NCI-H2171 treated with DMSO at 0.1 percent for 48 hours (cell line): Measurements from ENCODE around the gene CCDC18.
"Not testable (repeated sequence)": the region's sequence is repeated elsewhere in the genome, so short reads cannot be mapped to it uniquely, and the experiment has no call there.

Source experiments
- DNase-seq: peaks from one replicate; lab custom pipeline; 2025; lab: John Stamatoyannopoulos, UW

Gene CCDC18

GRCh38 chr1:93180723-93181613 lies at the start of gene CCDC18:
TSS of gene CCDC18 (plus strand) at chr1:93180724. CDS start at chr1:93183362, 2,638 bp downstream.
- DNase-seq, result peak; percentile 45

- DNase-seq, result no peak
These were observed 47.9 kb upstream of the CCDC18 start for GRCh38 chr1:93132638-93133037.

- DNase-seq, result no peak
These were observed 44.1 kb upstream of the CCDC18 start for GRCh38 chr1:93136445-93136844.

- no peak for DNase-seq
These were observed 42.8 kb upstream of the CCDC18 start for GRCh38 chr1:93137604-93138292.

- DNase-seq, result no peak
These were observed 40.4 kb upstream of the CCDC18 start for GRCh38 chr1:93140106-93140505.

DNA sequence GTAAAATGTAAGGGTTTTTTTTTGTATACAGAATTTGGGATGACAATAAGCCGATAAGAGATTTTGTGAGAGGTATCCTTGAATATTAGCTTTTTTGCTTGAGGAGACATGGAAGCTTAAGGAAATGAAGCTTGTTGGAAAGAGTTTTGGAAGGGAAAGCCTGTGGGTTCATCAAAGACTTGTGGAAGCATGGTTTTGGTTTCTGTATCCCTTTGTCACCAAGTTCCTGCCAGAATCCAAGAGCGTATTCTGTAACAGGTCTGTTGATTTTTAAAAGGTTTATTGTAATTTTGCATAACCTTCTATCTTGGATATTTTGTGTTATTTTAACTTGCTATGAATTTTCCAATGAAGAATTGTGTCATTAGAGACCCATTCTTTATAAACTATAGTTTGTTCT lies 38.4 kb upstream of the CCDC18 start:
- no peak for DNase-seq

GRCh38 chr1:93143136-93143535 lies 37.4 kb upstream of the CCDC18 start:
- no peak for DNase-seq

DNA sequence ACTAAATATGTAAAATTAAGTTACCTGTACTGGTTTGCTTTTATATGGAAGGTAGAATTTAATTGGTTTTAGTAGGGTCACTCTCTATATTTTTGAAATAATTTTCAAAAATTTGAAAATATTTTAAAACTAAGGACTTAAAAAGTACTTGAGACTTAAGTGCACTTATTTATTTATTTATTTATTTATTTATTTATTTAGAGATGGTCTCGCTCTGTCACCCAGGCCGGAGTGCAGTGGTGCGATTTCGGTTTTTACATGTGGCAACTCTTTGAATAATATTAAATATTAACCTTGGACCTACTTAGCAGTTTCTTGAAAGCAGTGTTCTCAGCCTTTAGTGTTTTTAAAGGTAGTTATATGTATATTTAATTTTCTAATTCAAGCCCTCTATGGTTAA lies 36.8 kb upstream of the CCDC18 start:
- DNase-seq, result no peak

DNA sequence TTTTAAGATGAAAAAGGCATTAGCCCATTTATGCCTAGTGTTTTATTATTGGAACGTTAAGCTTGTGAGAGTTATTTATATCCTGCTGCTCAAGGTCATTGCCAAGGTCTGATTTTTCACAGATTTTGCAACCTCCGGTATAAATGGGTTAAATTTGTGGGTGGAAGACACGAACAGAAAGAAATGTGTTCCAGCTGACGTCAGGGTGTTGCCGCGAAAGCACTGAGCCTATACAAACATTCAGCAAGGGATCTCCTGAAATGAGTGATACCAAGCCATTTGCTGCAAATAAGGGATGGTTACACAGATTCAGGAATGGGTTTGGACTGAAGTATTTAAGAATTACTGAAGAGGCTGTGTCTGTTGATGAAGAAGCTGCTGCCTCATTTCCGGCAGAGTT lies 32.5 kb upstream of the CCDC18 start:
- no peak for DNase-seq

DNA sequence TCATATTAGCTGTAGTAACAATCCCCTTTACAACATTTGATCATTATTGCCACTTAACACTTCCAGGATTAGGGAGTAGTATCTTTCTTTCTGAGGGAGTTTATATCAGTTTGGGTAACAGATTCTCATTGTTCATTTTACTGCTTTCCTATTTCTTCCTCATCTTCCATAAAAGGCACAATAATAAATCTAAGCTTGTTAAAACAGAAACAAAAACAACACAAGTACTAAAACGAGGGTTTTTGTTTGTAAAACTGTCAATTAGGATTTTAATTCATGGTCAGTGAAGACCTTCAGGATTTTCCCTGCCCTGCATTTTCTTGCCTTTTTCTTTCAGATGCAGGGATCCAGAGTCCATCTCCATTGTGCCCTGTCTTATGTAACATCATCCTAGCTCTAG lies 29.8 kb upstream of the CCDC18 start:
- no peak for DNase-seq

DNA sequence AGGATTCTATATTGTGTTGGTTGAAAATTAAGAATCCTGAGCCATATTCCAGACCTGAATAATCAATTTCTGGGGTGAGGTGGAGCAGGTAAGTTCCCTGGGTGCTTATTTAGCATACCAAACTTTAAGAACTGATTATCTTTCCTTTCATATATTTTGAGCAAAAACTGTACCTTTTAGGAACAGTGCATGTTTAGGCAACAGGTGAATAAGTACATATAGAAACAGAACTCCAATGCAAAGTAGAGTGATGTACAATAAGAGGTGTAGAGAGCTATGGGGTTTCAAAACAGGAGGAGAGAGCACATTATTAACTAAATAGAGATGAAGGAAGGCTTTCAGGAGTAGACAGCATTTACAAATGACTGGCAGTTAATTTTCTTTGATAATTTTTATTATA lies 29.1 kb upstream of the CCDC18 start:
- DNase-seq, result no peak

- DNase-seq, result no peak
These were observed 27.7 kb upstream of the CCDC18 start for GRCh38 chr1:93152835-93153234.

DNA sequence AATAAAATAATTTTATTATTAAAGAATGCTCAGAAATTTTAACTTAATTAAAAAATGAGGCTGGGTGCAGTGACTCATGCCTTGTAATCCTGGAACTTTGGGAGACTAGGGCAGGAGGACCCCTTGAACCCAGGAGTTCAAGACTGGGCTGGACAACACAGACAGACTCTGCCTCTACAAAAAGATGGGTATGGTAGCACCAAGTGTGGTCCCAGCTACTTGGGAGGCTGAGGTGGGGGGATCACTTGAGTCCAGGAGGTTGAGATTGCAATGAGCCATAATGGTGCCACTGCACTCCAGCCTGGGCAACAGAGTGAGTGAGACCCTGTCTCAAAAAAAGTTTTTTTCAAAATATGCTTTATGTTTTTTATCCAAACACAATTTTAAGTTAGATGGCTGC lies 25.6 kb upstream of the CCDC18 start:
- no peak for DNase-seq

DNA sequence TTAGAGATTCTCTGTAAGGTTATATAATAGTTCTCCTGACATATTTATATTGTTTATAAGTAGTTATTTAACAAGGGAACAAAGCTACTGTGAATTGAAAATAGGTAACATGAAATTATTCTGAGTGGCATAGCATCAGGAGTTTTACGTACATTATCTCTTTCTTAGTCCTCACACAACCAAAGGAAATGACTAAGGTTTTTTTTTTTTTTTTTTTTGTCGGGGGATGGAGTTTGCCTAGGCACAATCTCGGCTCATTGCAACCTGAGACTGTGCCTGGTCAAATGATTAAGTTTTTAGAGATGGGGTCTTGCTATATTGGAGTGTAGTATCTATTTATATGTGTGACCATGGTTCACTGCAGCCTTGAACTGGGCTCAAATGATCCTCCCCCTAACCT lies 25.2 kb upstream of the CCDC18 start:
- no peak for DNase-seq

GRCh38 chr1:93159337-93159736 lies 21.2 kb upstream of the CCDC18 start:
- DNase-seq, result no peak

- not testable (repeated sequence) for DNase-seq
These were observed 17.2 kb upstream of the CCDC18 start for GRCh38 chr1:93163314-93163713.

GRCh38 chr1:93164816-93165215 lies 15.7 kb upstream of the CCDC18 start:
- no peak for DNase-seq

GRCh38 chr1:93165895-93166294 lies 14.6 kb upstream of the CCDC18 start:
- not testable (repeated sequence) for DNase-seq

DNA sequence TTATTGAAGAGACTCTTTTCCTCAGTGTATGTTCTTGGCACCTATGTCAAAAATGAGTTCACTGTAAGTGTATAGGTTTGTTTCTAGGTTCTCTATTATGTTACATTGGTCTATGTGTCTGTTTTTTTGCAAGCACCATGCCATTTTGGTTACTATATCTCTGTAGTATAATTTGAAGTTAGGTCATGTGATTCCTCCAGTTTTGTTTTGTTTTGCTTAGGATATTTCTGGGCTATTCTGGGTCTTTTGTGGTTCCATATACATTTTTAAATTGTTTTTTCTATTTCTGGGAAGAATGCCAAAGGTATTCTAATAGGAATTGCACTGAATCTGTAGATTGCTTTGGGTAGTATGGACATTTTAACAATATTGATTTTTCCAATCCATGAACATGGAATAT lies 13.5 kb upstream of the CCDC18 start:
- DNase-seq, result no peak

DNA sequence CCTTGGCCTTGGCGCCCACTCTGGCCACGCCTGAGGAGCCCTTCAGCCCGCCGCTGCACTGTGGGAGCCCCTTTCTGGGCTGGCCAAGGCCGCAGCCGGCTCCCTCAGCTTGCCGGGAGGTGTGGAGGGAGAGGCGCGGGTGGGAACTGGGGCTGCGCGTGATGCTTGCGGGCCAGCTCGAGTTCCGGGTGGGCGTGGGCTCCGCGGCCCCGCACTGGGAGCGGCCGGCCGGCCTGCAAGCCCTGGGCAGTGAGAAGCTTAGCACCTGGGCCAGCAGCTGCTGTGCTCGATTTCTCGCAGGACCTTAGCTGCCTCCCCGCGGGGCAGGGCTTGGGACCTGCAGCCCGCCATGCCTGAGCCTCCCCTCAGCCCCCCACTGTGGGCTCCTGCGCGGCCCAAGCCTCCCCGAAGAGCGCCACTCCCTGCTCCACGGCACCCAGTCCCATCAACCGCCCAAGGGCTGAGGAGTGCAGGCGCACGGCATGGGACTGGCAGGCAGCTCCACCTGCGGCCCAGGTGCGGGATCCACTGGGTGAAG lies 10.3 kb upstream of the CCDC18 start:
- not testable (repeated sequence) for DNase-seq

GRCh38 chr1:93171549-93172034 lies 8.9 kb upstream of the CCDC18 start:
- no peak for DNase-seq

- no peak for DNase-seq
These were observed 7.7 kb upstream of the CCDC18 start for GRCh38 chr1:93172778-93173177.

- DNase-seq, result not testable (repeated sequence)
These were observed 5.9 kb upstream of the CCDC18 start for GRCh38 chr1:93174638-93175037.
